Ascending aorta (tissue), 2 donors: ENCODE data around the gene CDC73. TPM values are rescaled to one million over a fixed set of nuclear protein-coding genes. Genes with fewer than 3 reads are reported as not detected.

Experiments used
- DNase-seq, 2 donors: peaks; one replicate each; pipeline ENCODE4 v3.0.0-alpha.2; 2019; ENCODE audit warnings: low spot score in 2 of 2
- H3K27ac ChIP-seq, 2 donors: fragments of 200-600 bp; sonication (generic); one replicate each; pipeline ENCODE4 v1.5.1; 2016 to 2017; ENCODE audit warnings: mild to moderate bottlenecking in 1 of 2
- H3K27me3 ChIP-seq: fragments of 200-600 bp; sonication (generic); one replicate; pipeline ENCODE4 v1.5.1; 2017
- H3K36me3 ChIP-seq, 2 donors: fragments of 200-600 bp; sonication (generic); one replicate each; pipeline ENCODE4 v1.5.1; 2016
- H3K4me1 ChIP-seq, 2 donors: fragments of 200-600 bp; sonication (generic); one replicate each; pipeline ENCODE4 v1.5.1; 2016 to 2017; ENCODE audit warnings: mild to moderate bottlenecking in 1 of 2
- H3K4me3 ChIP-seq, 2 donors: fragments of 200-600 bp; sonication (generic); one replicate each; pipeline ENCODE4 v1.5.1; 2016 to 2017; ENCODE audit warnings: mild to moderate bottlenecking in 1 of 2
- H3K9me3 ChIP-seq, 2 donors: fragments of 200-600 bp; sonication (generic); one replicate each; pipeline ENCODE4 v1.5.1; 2016
- CTCF ChIP-seq, 3 experiments: fragments of 200-600 bp in 2 of 3; fragments of 450-650 bp in 1 of 3; sonication (generic) in 2 of 3; IDR thresholded peaks; one replicate each; pipeline ENCODE4 v1.5.1; 2016 to 2019; ENCODE audit warnings: antibody characterized with exemption in 3 of 3, mild to moderate bottlenecking in 1 of 3, moderate library complexity in 1 of 3
- intact Hi-C: fragments of 100-400 bp; cut with DNase I; formaldehyde crosslinking; loops from one replicate; pipeline ENCODE4 v1.15.1; 2023
- total RNA-seq: library from RNA; depleted of rRNA; stranded (reverse); fragments of >200 nt; gene quantifications from one replicate; pipeline ENCODE4 v1.1.0, GENCODE V29; 2016

The CDC73 gene
- total RNA-seq, 1 donor from 2014 or later = 26.5 TPM

DNA sequence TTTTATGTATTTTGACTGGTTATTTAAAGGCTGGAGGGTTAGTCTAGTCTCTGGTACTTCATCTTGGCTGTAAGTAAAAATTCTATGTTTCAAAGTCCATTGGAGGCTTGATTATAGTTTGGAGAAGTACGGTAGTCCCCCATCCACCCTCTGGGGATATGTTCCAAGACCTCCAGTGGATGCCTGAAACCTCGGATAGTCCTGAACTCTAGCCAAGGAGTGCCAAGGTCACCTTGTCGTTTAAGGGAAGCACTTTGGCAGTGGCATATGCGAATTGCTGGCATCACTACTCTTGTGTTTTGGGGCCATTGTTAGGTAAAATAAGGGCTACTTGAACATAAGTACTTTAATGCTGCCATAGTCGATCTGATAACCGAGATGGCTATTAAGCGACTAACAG, 18.4 kb downstream of the CDC73 start:
- intact Hi-C loops = no loop called here
- Histone ChIP-seq H3K4me1 (peaks cover 0 to 4% of the 10 kb centered on the region in 2 donors), H3K27ac (no peak overlapping the region), H3K9me3 (no peaks in the 10 kb centered on the region), H3K36me3 (peaks cover 20 to 49% of the 10 kb centered on the region in 2 donors), H3K27me3 (no peaks in the 10 kb centered on the region), H3K4me3 (no peak overlapping the region)
- TF ChIP-seq CTCF (IDR thresholded peaks at IDR 0.05) = no peak
- DNase-seq = no peak

DNA sequence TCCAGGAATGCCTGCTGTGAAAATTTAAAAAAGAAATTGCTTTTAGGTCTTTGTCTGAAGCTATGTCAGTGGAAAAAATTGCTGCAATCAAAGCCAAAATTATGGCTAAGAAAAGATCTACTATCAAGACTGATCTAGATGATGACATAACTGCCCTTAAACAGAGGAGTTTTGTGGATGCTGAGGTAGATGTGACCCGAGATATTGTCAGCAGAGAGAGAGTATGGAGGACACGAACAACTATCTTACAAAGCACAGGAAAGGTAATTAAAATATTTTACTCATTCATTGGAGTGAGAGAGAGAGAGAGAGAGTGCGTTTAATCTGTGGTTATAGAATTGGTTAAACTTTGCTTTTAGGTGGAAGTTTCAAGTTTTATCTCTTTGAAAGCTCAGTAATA, 20.0 kb downstream of the CDC73 start:
- peaks cover 0 to 4% of the 10 kb centered on the region in 2 donors for H3K4me1 ChIP-seq
- TF ChIP-seq CTCF (IDR thresholded peaks at IDR 0.05) = no peak
- peaks cover 12 to 47% of the 10 kb centered on the region in 2 donors for H3K36me3 ChIP-seq
- H3K27ac ChIP-seq = no peak overlapping the region
- H3K4me3 ChIP-seq = no peak overlapping the region
- no peak for DNase-seq
- no peaks in the 10 kb centered on the region for H3K9me3 ChIP-seq
- intact Hi-C loops = no loop called here
- no peaks in the 10 kb centered on the region for H3K27me3 ChIP-seq

DNA sequence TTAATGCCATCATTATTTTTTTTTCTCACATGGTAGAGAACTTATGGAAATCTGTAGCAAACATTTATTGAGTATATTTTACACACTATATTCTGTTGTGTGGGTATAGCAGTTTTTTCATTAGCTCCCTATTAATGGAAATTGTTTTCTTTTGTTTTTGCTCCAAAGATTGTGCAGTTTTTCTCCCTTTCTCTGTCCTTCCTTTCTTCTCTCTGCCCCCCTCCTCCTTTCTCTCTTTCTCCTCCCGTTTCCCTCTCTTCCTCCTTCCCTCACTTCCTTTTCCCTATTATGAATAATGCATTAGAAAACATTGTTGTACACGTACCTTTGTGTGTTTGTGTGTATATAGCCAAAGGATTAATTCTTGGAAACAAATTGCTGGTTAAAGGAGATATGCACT, 20.6 kb downstream of the CDC73 start:
- DNase-seq = no peak
- Histone ChIP-seq H3K4me3 (no peak overlapping the region), H3K36me3 (peaks cover 15 to 52% of the 10 kb centered on the region in 2 donors), H3K27me3 (no peaks in the 10 kb centered on the region), H3K9me3 (no peaks in the 10 kb centered on the region), H3K4me1 (peaks cover 0 to 2% of the 10 kb centered on the region in 2 donors), H3K27ac (no peak overlapping the region)
- intact Hi-C loops = no loop called here
- TF ChIP-seq CTCF (IDR thresholded peaks at IDR 0.05) = no peak

DNA sequence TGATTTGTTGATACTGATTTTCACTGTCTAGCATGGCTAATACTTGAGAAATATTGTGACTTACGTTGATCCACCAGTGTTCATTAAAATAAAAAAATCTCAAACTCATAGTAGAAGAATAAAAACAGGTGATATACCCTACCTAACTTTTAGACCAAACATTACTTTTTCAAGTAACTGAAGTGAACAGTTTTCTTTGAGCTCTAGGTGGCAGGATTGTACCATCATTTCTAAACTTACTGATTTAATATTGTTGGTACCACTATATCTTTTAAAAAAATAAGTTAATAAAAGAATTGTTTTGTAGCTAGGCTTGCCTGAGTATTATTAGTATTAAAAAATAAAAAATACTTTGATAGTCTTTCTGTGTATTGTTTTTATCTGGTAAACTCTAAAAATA, 21.5 kb downstream of the CDC73 start:
- Histone ChIP-seq H3K27me3 (no peaks in the 10 kb centered on the region), H3K27ac (no peak overlapping the region), H3K4me3 (no peak overlapping the region), H3K36me3 (peaks cover 22 to 53% of the 10 kb centered on the region in 2 donors), H3K9me3 (no peaks in the 10 kb centered on the region), H3K4me1 (peaks cover 0 to 2% of the 10 kb centered on the region in 2 donors)
- TF ChIP-seq CTCF (IDR thresholded peaks at IDR 0.05) = peak in 1 of 3 experiments; percentile 48
- DNase-seq = no peak
- intact Hi-C loops = no loop called here

DNA sequence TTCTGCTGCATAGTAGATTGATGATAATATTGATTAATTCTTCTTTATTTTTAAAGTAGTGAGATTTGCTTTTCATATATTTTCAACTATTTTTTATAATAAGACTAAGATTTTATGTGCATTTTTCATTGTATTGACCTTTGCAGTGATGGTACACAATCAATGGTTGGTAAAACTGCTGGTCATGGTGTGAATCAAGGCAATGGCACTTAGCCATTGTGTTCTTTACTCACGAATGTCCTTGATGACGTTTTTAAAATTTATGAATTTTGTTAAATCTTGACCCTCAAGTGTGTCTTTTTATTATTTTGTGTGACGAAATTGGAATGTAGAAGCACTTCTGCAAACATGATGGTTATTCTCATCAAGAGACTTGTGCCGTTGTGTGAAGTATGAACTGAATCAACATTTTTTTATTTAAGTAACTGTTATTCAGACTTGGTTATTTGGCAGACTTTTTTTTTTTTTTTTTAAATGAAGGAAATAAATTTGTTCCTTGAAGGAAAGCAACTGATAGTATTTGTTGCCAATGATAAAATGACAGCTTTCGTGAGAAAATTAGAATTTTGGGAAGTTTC, 22.6 kb downstream of the CDC73 start:
- no peak for TF ChIP-seq CTCF (IDR thresholded peaks at IDR 0.05)
- intact Hi-C loops = no loop called here
- H3K36me3 ChIP-seq = peaks cover 27 to 53% of the 10 kb centered on the region in 2 donors
- H3K27me3 ChIP-seq = no peaks in the 10 kb centered on the region
- peaks cover 0 to 2% of the 10 kb centered on the region in 2 donors for H3K4me1 ChIP-seq
- H3K9me3 ChIP-seq = no peaks in the 10 kb centered on the region
- H3K27ac ChIP-seq = no peak overlapping the region
- no peak overlapping the region for H3K4me3 ChIP-seq
- no peak for DNase-seq

- H3K36me3 ChIP-seq = peaks cover 26 to 52% of the 10 kb centered on the region in 2 donors
Observed at GRCh38 chr1:193144999-193145398, 23.2 kb downstream of the CDC73 start.

More at GRCh38 chr1:193144999-193145398, 23.2 kb downstream of the CDC73 start:
- no peaks in the 10 kb centered on the region for H3K27me3 ChIP-seq
- intact Hi-C loops = no loop called here
- no peak overlapping the region for H3K4me3 ChIP-seq
- H3K27ac ChIP-seq = no peak overlapping the region
- DNase-seq = no peak
- H3K9me3 ChIP-seq = no peaks in the 10 kb centered on the region
- peaks cover 0 to 2% of the 10 kb centered on the region in 2 donors for H3K4me1 ChIP-seq
- no peak for TF ChIP-seq CTCF (IDR thresholded peaks at IDR 0.05)
